ENCODE data around the gene CARF.

CARF gene

GRCh38 chr2:203025592-203025991 is 113.5 kb downstream of the CARF start:
- DNase-seq: no peak

GRCh38 chr2:203030545-203030944 is 118.5 kb downstream of the CARF start:
- no peak for DNase-seq

GRCh38 chr2:203030991-203031390 is 118.9 kb downstream of the CARF start:
- no peak for DNase-seq

DNA sequence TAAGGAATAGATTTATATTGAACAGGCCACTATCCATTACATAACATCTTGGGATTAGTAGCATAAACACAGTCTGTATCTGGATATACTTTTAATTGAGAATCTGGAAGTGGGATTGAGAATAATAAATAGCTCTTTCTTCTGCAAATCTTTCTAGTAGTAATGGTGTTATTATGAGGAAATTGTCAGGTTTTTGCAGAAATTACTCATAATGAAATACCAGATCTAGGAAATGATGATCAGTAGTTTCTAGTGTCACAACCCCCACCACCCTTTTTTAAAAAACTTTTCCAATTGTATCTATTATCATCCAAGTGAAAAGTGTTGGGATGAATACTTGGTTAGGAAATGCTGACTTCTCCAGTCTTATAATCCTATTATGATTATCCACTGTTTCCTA is 121.3 kb downstream of the CARF start:
- no peak for DNase-seq

- DNase-seq: no peak
Observed at GRCh38 chr2:203035879-203036470, 123.9 kb downstream of the CARF start.
